HG03139 (cell line): ENCODE measurements around the gene RET.

Experiments
- ATAC-seq: cut with Tn5 transposase; IDR thresholded peaks from one replicate; pipeline ENCODE4 v1.9.1; 2021; ENCODE audit not compliant: unreplicated experiment

The RET gene

DNA sequence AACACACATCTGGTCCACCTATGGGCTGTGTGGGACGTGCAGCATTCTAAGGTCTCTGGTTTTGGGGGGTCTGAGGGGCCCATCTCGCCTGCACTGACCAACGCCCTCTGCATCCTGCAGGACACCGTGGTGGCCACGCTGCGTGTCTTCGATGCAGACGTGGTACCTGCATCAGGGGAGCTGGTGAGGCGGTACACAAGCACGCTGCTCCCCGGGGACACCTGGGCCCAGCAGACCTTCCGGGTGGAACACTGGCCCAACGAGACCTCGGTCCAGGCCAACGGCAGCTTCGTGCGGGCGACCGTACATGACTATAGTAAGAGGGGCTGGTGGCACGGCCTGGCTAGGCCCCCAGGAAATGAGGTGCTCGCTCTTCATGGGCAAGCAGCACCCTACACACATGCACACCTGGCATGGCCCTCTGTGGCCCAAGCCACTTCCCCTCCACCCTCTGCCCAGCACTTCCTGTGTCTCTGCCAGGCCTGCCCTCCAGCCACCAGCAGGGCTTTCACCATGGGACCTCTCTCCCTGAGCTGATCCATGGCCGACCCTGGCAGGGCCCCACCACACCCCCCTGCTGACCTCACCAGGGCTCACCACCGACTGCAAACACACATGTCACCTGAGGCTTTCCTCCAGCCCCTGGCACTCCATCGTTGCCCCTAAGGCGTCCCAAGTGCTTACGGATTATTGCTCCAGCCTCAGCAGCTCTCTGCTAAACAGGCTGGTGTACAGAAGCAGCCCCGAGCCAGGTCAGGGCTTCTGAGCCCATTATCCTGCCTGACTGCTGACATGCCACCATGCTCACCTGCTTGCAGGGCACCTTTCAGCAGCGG is 29.6 kb downstream of the RET start:
- no peak for ATAC-seq

DNA sequence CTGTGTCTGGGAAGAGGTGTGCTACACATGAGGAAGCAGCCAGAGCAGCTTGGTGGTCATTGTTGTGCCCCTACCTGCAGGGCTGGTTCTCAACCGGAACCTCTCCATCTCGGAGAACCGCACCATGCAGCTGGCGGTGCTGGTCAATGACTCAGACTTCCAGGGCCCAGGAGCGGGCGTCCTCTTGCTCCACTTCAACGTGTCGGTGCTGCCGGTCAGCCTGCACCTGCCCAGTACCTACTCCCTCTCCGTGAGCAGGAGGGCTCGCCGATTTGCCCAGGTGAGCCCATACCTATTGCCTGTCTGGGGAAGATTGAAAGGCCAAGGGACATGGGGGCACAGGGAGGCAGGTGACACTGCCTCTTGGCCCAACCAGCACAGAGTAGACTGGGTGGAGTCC is 32.1 kb downstream of the RET start:
- ATAC-seq: no peak

DNA sequence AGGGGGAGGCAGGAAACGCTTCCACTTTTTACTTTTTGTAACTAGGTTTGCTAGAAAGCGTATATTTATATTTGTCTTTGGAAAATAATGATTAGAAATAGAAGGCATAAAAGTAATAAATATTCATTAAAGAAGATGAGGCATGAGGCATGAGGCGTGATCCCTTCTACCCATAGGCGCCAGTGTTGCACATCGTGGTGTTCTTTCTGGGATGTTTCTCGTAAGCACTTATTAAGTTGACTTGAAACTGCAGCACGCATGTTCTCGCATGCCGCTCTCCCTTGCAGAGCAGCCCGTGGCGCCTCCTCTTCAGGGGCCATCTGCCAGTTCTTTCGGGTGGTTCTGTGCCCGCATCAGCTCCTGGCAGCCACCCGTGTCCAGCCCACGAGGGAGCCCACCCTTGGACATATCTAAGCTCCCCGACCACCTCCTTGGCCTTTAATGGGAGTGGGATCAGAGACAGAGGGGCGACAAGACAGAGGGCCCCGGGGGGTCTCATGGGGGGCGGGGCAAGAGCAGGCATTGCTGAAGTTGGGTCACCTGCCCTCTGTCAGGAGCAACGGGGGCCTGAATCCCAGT is 32.9 kb downstream of the RET start:
- ATAC-seq: no peak

DNA sequence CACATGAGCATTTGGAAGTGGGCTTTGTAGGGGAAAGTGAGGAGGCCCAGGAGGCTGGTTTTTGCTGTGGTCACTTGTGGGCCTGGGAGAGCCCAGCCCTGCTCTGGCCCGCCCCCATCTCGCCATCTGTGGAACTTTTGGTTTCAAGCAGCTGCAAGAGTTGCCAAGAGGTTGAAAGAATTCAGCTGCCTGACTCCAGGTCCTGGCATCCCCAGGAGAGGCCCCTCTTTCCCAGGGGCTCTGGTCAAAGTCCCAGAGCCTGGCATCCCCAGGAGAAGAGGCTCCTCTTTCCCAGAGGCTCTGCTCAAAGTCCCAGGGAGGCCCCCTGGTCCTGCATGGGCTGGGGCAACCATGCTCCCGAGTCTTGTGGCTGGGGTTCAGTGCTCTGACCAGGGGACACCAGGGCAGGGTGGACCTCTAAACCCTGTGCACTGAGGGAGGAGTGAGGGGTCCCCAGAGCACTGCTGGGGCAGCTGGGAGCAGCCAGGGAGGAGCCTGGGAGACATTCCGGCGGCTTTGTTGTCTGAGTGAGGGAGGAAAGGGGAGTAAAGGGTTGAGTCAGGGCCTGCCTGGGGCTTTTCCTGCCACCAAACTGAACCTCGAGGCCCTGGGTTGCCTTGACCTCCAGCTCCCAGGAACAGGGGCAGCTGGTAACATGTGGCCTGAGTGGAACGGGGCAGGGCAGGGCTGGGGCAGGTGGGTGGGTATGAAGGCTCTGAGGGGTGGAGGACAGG is 33.6 kb downstream of the RET start:
- ATAC-seq: no peak

- no peak for ATAC-seq
Measured at GRCh38 chr10:43111101-43111500, 34.2 kb downstream of the RET start.

DNA sequence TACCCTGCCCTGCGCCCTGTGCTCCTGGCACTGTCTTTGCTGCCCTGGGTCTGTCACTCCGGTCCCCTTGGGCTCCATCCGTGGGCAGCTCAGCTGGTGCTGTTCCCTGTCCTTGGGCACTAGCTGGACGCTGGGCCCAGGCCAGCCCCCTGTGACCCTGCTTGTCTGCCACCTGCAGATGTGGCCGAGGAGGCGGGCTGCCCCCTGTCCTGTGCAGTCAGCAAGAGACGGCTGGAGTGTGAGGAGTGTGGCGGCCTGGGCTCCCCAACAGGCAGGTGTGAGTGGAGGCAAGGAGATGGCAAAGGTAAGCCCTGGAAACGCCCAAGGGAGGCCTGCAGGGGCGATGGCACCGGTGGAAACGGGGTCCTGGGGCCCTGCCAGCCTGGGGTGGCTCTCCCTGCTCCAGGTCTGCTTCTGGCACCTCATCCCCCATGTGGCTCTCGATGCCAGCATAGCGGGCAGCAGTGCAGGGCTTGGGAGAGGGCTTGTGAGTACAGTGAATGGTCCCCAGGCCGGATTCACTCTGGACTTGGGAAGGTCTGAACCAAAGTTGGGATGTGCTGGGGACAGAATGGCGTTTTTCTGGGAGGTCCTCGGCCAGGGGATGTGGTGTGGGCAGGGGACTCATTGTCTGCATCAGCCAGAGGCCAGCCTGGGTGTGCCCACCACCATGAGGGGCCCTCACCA is 35.2 kb downstream of the RET start:
- ATAC-seq: no peak

- ATAC-seq: no peak
Measured at GRCh38 chr10:43112608-43112961, 35.7 kb downstream of the RET start.

DNA sequence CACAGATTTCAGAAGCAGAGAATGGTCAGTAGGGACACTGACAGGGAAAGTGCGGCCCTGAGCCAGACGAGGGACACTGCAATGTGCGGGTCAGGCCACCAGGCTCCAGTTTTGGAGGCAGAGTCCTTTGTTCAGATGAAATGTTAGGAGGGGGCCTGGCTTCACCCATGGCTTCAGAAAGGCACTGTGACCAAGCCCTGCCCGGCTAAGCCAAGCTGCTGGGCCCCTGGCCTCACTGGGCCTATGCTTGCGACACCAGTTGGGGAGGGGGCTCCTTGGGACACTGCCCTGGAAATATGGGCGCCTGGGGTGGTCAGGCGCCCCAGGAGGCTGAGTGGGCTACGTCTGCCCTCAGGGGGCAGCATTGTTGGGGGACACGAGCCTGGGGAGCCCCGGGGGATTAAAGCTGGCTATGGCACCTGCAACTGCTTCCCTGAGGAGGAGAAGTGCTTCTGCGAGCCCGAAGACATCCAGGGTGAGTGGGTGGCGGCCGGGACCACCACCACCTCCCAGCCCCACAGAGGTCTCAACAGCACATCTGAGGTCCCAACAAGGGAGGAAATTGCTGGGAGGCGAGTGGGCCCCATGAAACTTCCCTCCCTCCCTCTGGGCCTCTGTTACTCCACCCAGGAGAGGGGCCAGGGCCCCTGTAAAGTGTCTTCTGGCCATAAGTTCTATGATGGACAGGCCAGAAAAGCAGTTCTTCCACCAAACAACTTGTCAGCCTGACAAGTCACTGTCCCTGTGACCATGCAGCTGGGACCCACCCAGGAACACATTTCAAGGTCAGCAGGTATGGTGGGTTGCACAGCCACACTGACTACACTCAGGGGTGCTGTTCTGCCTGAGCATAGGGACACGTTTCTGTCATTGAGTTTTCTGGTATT is 36.6 kb downstream of the RET start:
- ATAC-seq: no peak

- ATAC-seq: no peak
Measured at GRCh38 chr10:43114088-43114742, 37.3 kb downstream of the RET start.

- ATAC-seq: no peak
Measured at GRCh38 chr10:43114743-43115611, 38.1 kb downstream of the RET start.

DNA sequence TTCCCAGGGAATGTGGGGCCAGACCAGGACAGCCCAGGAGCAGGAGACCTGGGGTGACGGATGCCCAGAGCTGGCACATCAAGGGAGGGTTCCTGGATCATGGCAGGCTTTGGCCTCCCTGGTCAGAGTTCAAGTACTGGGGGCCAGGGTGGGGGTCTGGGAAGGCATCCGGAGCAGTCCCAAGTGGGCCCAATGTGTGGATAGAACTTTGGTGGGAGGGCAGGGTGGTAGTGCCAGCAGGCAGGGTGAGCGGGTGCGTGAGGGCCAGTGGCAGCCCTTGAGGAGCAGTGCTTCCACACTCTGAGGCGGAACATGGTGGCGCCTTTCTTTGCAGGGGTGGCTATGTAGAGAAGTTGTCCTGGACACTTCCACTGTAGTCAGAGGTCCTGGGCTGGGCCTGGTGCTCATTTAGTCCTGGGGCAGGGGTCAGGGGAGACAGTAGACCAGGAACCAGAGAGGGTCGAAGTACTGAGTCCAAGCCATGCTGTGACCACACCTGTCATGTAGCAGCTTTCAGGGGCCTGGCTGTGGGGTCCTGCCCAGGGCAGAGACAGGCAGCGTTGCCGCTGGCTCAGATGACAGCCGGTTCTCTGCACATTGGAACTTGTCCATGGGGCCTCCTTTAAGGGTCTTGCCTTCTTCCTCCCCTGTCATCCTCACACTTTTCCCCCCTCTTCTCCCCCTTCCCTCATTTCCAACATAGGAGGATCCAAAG is 39.2 kb downstream of the RET start:
- no peak for ATAC-seq

- ATAC-seq: no peak
Measured at GRCh38 chr10:43116596-43116995, 39.7 kb downstream of the RET start.

- no peak for ATAC-seq
Measured at GRCh38 chr10:43117031-43117776, 40.3 kb downstream of the RET start.

DNA sequence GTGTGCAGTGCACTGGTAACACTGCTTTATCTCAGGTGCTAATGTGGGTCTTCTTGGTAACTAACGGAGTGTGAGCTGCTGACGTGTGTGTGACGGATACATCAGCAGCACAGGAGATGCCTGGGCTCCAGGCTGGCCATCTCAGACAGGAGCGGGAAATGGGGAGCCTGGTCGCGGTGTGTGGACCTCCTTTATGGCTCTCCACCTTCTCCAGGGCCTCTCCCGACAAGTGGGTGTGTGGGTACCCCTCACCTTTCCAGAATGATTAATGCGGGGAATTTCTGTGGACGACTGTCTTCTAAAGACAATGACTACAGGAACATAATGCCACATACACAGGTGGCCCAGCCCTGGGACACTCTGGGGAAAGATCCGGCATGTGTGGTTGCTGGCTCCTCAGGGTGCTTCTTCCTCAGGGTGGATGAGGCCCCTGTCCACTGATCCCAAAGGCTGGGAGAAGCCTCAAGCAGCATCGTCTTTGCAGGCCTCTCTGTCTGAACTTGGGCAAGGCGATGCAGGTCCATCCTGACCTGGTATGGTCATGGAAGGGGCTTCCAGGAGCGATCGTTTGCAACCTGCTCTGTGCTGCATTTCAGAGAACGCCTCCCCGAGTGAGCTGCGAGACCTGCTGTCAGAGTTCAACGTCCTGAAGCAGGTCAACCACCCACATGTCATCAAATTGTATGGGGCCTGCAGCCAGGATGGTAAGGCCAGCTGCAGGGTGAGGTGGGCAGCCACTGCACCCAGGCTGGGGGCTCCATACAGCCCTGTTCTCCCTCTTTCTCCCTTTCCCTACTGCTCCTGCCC is 41.1 kb downstream of the RET start:
- no peak for ATAC-seq

- no peak for ATAC-seq
Measured at GRCh38 chr10:43118631-43119415, 42.0 kb downstream of the RET start.

- ATAC-seq: no peak
Measured at GRCh38 chr10:43119416-43120115, 42.7 kb downstream of the RET start.
